Esophagus muscularis mucosa (tissue), 3 donors: ENCODE measurements around the gene SLC35F3.

Source experiments
- POLR2A ChIP-seq: fragments of 450-650 bp; IDR thresholded peaks from one replicate; pipeline ENCODE4 v1.6.1; 2017; ENCODE audit warnings: antibody characterized with exemption, moderate library complexity, mild to moderate bottlenecking, low read depth
- POLR2AphosphoS5 ChIP-seq, 2 donors: sonication (generic); formaldehyde crosslinking; IDR thresholded peaks; one replicate each; pipeline ENCODE4 v1.6.1; 2017; ENCODE audit warnings: antibody characterized with exemption in 2 of 2
- TF ChIP-seq, protein P1 (sequence below), 3 experiments: fragments of 200-600 bp in 2 of 3; fragments of 450-650 bp in 1 of 3; sonication (generic) in 2 of 3; IDR thresholded peaks; one replicate each; pipeline ENCODE4 v1.5.1; 2017 to 2019; ENCODE audit warnings: antibody characterized with exemption in 3 of 3, mild to moderate bottlenecking in 2 of 3, moderate library complexity in 1 of 3

DNA sequence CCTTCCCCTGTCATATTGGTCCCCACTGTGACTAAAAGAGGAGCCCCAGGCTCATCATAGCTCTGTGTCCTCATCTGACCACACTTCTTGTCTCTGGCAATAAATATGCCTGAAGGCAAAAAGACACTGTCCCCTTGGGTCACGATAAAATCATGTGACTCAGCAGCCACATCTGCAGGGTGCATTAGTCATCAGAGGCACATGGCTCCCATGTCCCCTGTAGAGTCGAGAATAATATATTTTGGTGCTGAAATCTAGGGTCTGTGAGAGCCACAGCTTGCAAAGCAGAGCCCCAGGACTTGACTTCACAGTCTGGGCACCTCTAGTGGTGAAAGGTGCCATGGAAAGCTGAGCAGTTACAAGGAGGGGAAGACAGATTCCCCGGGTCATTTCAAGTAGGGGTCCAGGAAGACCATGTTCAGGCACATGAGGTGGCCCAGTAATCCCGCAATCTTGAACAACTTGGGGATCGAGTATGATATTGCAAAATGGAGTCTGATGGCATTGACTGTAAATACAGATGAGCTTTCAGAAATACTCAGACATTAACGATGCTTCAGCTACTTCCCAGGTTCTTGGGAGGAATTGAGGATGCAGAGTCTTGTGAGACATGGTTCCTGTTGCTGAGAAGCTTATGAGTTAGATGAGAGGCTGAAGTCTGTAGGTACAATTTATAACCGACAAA, 68.6 kb downstream of the SLC35F3 start:
- TF ChIP-seq POLR2A (no peak), POLR2AphosphoS5 (IDR thresholded peaks at IDR 0.05) (no peak)
- TF ChIP-seq, protein P1, sequence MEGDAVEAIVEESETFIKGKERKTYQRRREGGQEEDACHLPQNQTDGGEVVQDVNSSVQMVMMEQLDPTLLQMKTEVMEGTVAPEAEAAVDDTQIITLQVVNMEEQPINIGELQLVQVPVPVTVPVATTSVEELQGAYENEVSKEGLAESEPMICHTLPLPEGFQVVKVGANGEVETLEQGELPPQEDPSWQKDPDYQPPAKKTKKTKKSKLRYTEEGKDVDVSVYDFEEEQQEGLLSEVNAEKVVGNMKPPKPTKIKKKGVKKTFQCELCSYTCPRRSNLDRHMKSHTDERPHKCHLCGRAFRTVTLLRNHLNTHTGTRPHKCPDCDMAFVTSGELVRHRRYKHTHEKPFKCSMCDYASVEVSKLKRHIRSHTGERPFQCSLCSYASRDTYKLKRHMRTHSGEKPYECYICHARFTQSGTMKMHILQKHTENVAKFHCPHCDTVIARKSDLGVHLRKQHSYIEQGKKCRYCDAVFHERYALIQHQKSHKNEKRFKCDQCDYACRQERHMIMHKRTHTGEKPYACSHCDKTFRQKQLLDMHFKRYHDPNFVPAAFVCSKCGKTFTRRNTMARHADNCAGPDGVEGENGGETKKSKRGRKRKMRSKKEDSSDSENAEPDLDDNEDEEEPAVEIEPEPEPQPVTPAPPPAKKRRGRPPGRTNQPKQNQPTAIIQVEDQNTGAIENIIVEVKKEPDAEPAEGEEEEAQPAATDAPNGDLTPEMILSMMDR (IDR thresholded peaks at IDR 0.05), result no peak
